GM04503 (cell line): ENCODE data around the gene SPEF2.
"Not testable (repeated sequence)": the region's sequence is repeated elsewhere in the genome, so short reads cannot be mapped to it uniquely, and the experiment has no call there.

Experiments used
- DNase-seq: peaks from one replicate; pipeline ENCODE4 v3.0.0-alpha.2; 2012; ENCODE audit warnings: low read depth

The SPEF2 gene

GRCh38 chr5:35659556-35659955 lies 41.9 kb downstream of the SPEF2 start:
- no peak for DNase-seq

DNA sequence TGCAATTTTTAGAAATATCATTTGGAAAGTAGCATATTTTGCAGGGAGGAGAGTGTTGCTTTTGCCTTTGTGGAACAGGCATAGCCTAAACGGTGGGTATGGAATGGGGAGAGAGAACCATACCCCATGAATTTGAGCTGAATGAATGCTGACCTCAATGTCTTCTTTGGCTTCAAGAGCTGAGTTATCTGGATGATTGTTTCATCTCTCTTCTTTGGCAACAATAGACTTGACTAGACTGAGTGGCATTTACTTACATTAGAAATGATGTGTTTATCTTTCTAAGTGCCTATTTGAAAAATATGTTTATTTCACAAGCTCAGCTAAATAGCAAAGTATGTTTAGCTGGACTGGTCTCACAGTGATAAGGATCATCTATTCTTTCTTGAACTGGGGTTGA lies 42.8 kb downstream of the SPEF2 start:
- DNase-seq, result no peak

- no peak for DNase-seq
These were observed 46.9 kb downstream of the SPEF2 start for GRCh38 chr5:35664584-35664983.

DNA sequence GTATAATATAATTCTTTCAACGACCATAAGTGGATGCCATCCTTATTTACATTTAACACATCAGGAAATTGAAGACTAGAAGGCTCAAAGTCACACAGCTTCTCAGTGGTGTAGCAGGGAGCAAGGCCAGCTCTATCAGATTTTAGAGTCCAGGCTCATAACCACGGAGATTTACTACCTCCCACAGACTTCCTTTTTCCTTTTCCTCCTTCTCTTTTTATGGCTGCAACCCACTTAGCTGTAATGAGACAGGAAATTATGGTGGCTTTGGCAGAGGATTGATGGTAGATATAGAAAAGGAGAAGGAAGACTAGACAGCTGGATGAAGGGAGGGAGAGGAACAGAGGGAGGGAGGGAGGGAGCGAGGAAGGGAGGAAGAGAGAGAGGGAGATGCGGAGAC lies 47.4 kb downstream of the SPEF2 start:
- DNase-seq, result no peak

DNA sequence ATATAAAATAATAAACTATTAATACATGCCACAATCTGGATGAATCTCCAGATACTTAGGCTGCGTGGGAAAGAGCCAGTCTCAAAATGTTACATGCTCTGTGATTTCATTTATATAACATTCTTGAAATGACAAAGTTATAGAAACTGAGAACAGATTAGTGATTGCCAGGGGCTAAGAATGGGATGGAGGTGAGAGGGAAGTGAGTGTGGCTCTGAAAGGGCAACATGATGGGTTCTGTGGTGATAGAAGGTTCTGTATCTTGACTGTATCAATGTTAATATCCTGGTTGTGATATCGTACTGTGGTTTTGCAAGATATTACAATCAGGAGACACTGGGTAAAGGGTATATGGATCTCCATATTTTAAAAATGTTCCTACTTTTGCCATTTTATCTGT lies 50.7 kb downstream of the SPEF2 start:
- DNase-seq, result no peak

- DNase-seq, result no peak
These were observed 51.1 kb downstream of the SPEF2 start for GRCh38 chr5:35668794-35669193.

- DNase-seq, result no peak
These were observed 54.1 kb downstream of the SPEF2 start for GRCh38 chr5:35671541-35672295.

- DNase-seq, result not testable (repeated sequence)
These were observed 54.6 kb downstream of the SPEF2 start for GRCh38 chr5:35672296-35672655.

DNA sequence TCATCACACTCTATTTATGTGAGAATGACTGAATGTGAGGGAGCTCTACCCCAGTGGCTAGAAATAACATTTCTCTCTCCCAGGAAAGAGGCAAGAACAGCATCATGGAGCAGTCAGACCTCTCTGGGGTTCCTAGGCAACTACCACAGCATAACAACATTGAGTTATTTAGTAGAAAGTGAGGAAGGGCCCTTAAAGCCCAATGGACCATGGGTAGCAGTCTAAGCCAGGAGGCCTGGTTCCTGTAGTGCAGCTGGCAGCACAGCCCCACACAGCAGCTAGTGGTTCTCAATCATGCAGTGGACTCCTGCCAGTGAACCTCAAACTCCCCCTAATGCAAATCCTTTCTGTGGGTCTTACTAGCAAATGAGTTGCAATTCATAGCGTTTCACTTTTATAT lies 55.3 kb downstream of the SPEF2 start:
- DNase-seq, result no peak

GRCh38 chr5:35674049-35674448 lies 56.4 kb downstream of the SPEF2 start:
- no peak for DNase-seq

DNA sequence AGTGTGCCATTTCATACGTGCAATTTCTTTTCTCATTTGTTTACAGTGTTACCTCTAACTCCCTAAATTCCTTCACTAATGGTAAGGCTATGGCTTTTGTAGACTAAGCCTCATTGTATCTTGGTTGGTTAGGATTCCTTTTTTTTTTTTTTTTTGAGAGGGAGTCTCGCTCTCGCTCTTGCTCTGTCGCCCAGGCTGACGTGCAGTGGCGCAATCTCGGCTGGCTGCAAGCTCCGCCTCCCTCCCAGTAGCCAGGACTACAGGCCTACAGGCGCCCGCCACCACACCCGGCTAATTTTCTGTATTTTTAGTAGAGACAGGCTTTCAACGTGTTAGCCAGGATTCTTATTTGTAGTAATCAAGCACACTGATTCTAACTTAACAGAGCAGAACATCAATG lies 57.7 kb downstream of the SPEF2 start:
- no peak for DNase-seq

- DNase-seq, result no peak
These were observed 60.2 kb downstream of the SPEF2 start for GRCh38 chr5:35677878-35678277.

- no peak for DNase-seq
These were observed 61.0 kb downstream of the SPEF2 start for GRCh38 chr5:35678661-35679060.

DNA sequence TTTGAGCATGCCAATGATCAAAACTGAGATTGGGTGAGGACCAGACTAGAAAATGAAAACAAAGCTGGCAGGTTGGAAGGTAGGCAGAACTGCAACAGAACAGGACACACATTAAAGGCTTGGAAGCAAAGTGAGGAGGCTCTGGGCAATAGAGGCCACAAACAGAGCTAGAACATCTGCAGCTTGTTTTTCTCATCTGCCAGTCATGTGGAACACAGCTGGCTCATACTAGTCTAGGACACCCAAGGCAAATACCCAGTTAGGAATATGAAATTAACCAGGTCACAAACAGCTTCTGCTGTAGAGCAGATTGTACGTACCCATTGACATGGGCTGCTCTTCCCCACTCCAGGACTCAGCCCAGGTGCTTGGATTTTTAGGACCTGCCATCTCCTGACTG lies 61.7 kb downstream of the SPEF2 start:
- no peak for DNase-seq

- no peak for DNase-seq
These were observed 64.2 kb downstream of the SPEF2 start for GRCh38 chr5:35681911-35682310.

DNA sequence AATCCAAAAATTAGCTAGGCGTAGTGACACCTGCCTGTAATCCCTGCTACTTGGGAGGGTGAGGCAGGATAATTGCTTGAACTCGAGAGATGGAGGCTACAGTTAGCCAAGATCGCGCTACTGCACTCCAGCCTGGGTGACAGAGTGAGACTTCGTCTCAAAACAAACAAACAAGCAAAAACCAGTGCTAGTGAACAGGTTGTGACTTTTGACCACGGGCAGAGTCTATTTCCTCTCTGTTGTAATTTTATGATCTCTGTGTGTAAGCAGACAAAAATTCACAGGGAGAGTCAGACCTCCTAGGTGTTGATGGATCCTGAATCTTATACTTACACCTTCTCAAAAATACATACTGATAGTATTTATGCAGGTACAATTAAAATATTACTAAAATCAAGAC lies 65.8 kb downstream of the SPEF2 start:
- no peak for DNase-seq

GRCh38 chr5:35685161-35685560 lies 67.5 kb downstream of the SPEF2 start:
- no peak for DNase-seq

GRCh38 chr5:35687961-35688360 lies 70.3 kb downstream of the SPEF2 start:
- no peak for DNase-seq

- no peak for DNase-seq
These were observed 76.8 kb downstream of the SPEF2 start for GRCh38 chr5:35694481-35694880.

GRCh38 chr5:35698047-35698808 lies 80.6 kb downstream of the SPEF2 start:
- no peak for DNase-seq

- DNase-seq, result no peak
These were observed 90.0 kb downstream of the SPEF2 start for GRCh38 chr5:35707659-35708058.

DNA sequence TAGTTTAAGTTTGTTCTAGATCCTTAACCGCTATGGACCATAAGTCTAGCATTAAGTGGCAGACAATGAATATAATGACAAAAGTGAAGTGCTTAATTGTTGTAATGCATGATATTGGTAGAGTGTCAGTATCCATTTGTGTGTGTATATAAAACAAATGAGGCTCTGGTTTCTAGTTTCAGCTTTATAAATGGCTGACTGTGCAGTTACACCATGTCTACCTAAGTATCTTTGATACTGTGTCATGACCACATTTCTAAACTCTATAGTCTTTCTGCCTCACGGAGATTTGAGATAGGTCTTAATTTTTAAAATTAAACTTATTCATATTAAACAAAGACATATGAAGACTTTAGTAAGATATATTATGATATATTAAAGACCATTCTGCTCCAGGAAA lies 92.0 kb downstream of the SPEF2 start:
- no peak for DNase-seq

- DNase-seq, result no peak
These were observed 100.1 kb downstream of the SPEF2 start for GRCh38 chr5:35717718-35718117.

DNA sequence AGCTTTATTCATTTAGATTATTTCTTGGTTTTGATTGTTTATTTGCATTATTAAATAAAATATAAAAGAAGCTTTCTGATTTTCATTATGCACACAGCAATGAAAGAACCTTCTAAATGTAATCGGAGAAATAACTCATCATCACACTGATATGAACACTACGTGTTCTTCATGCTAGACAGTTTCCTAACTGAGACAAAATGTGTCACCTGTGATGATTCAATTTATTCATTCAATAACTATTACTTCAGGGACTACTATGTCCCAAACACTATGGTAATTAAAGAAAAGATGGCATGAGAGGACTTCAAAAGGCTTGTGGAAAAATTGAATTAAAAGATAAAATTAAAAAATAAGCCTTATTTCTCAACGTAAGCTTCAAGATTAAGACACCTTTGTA lies 118.1 kb downstream of the SPEF2 start:
- DNase-seq, result no peak
